ENCODE data around the gene RUNX2. TPM values are rescaled to one million over a fixed set of nuclear protein-coding genes. Genes with fewer than 3 reads are reported as not detected.

RUNX2 gene
- total and polyA plus RNA-seq, 2 of the 8 experiments (the other 6 are each of a cell fraction or from before 2014, with no cell fraction given) = 0.26 to 1.2 TPM

GRCh38 chr6:45469663-45470062 is 141.5 kb downstream of the RUNX2 start:
- DNase-seq (ENCODE audit: low read depth in 1 of 2, low spot score in 2 of 2) = no peak
- H3K4me1 ChIP-seq (replicated peaks in 1 of 4; ENCODE audit: control insufficient read depth in 3 of 4, insufficient read depth in 4 of 4, low read length in 3 of 4) = no peaks in the 10 kb centered on the region; a peak in 2 of 7 replicates
- H3K27ac ChIP-seq (ENCODE audit: low read depth, low read length) = no peak overlapping the region
- no peak overlapping the region for H2AFZ ChIP-seq (ENCODE audit: low read length)
- H3K36me3 ChIP-seq (ENCODE audit: control insufficient read depth in 2 of 4, insufficient read depth in 4 of 4, low read length in 3 of 4) = no peaks in the 10 kb centered on the region
- H3K9ac ChIP-seq (replicated peaks in 1 of 4; ENCODE audit: extremely low read depth in 1 of 4, low read depth in 3 of 4, low read length in 3 of 4) = no peak overlapping the region
- no peak overlapping the region for H3K23ac ChIP-seq (ENCODE audit: insufficient read length)
- CTCF ChIA-PET (ENCODE audit: partially characterized antibody) = interaction anchor here (0.7 to 1.7 kb wide), 3 partner anchors 30 to 245 kb away, joined by 3 to 8 read pairs (median 4); no protein-coding TSS in a partner anchor
- POLR2A ChIA-PET (ENCODE audit: partially characterized antibody) = no interaction called here
- H2BK12ac ChIP-seq (ENCODE audit: low read depth, low read length) = no peak overlapping the region
- no peak overlapping the region for H3K4ac ChIP-seq (replicated peaks; ENCODE audit: insufficient read length, low read depth, low read length)
- no peak overlapping the region for H4K8ac ChIP-seq (ENCODE audit: extremely low read depth, insufficient read depth, low read length)
- H2BK5ac ChIP-seq (ENCODE audit: low read depth, low read length) = no peak overlapping the region
- no peak overlapping the region for H2AK5ac ChIP-seq (ENCODE audit: low read depth, low read length)
- no peaks in the 10 kb centered on the region for H3K9me3 ChIP-seq (ENCODE audit: insufficient read depth in 2 of 2, low read depth in 1 of 2, low read length in 1 of 2)
- no peaks in the 10 kb centered on the region for H3K79me1 ChIP-seq (ENCODE audit: low read depth, low read length)
- no peaks in the 10 kb centered on the region for H3K27me3 ChIP-seq (replicated peaks in 1 of 4; ENCODE audit: control insufficient read depth in 3 of 4, extremely low read depth in 1 of 4, insufficient read depth in 3 of 4, low read length in 3 of 4)
- FAIRE-seq = no peak
- no peak overlapping the region for H2BK120ac ChIP-seq (replicated peaks; ENCODE audit: low read depth, low read length)
- TF ChIP-seq BRCA1 (IDR thresholded peaks at IDR 0.05; ENCODE audit: low read depth, low read length) (no peak), ATF2 (IDR thresholded peaks at IDR 0.05; ENCODE audit: low read length) (no peak), ASH2L (IDR thresholded peaks at IDR 0.05; ENCODE audit: low read length) (no peak), TAF1 (IDR thresholded peaks at IDR 0.05; ENCODE audit: low read depth, low read length) (no peak)
- H4K5ac ChIP-seq (ENCODE audit: insufficient read length, low read depth, low read length) = no peak overlapping the region
- H2BK20ac ChIP-seq (ENCODE audit: low read length) = no peak overlapping the region
- H3K4me3 ChIP-seq (ENCODE audit: extremely low read depth in 1 of 4, insufficient read depth in 2 of 4, low read depth in 3 of 4, low read length in 4 of 4) = no peak overlapping the region
- no peak overlapping the region for H3K14ac ChIP-seq (ENCODE audit: insufficient read length)
- no peaks in the 10 kb centered on the region for H3K79me2 ChIP-seq (ENCODE audit: control insufficient read depth in 1 of 2, insufficient read depth in 2 of 2, low read length in 2 of 2)
- H3K4me2 ChIP-seq (ENCODE audit: insufficient read depth in 1 of 2, low read depth in 2 of 2, low read length in 2 of 2) = no peak overlapping the region
- H4K20me1 ChIP-seq (replicated peaks in 1 of 2; ENCODE audit: control insufficient read depth in 1 of 2, insufficient read depth in 2 of 2, low read length in 2 of 2) = no peaks in the 10 kb centered on the region
- no peaks in the 10 kb centered on the region; the same call in 1 of the 2 replicates for H3K23me2 ChIP-seq (ENCODE audit: low read depth, low read length)
- no peak overlapping the region for H3K18ac ChIP-seq (ENCODE audit: extremely low read depth, low read length)
- no peak overlapping the region for H2BK15ac ChIP-seq (ENCODE audit: low read length)
- H4K91ac ChIP-seq (replicated peaks; ENCODE audit: insufficient read length, low read length) = no peak overlapping the region
- no peak overlapping the region for H3K56ac ChIP-seq (replicated peaks; ENCODE audit: insufficient read length, low read depth, low read length)
- WGBS, 2 experiments (ENCODE audit: extremely low coverage in 1 of 2, insufficient coverage in 1 of 2, insufficient read length in 1 of 2, insufficient replicate concordance in 2 of 2, low coverage in 1 of 2, low lambda C conversion rate in 2 of 2, missing lambda C conversion rate in 1 of 2) = 93% methylated on average over 4 of the region's 4 CpGs; no CpG with 5 or more reads in 1 of the 2 experiments

Measured in H1 (cell line).